Naive B cell (primary cell): ENCODE measurements around the gene CCDC148. TPM values are rescaled to one million over a fixed set of nuclear protein-coding genes. Genes with fewer than 3 reads are reported as not detected.
"Not testable (repeated sequence)": the region's sequence is repeated elsewhere in the genome, so short reads cannot be mapped to it uniquely, and the experiment has no call there.

ENCODE experiments used
- ATAC-seq, 2 donors: fragments of 150-1000 bp; cut with Tn5 transposase; 2 replicates each; pipeline ENCODE4 v1.10.0; 2021; ENCODE audit warnings: low read depth in 2 of 2, mild to moderate bottlenecking in 2 of 2, moderate library complexity in 2 of 2
- DNase-seq: peaks from one replicate; pipeline ENCODE4 v3.0.0; 2022
- H3K27ac Mint-ChIP-seq, 6 donors: one replicate each; pipeline ENCODE4 v1.8.0; 2020 to 2022; ENCODE audit warnings: mild to moderate bottlenecking in 6 of 6, mixed read lengths in 6 of 6, moderate library complexity in 5 of 6, inconsistent platforms in 2 of 6
- H3K27me3 Mint-ChIP-seq, 3 donors: one replicate each; pipeline ENCODE4 v1.8.0; 2021 to 2022; ENCODE audit warnings: mixed read lengths in 3 of 3, mild to moderate bottlenecking in 1 of 3
- H3K36me3 Mint-ChIP-seq, 2 donors: one replicate each; pipeline ENCODE4 v1.8.0; 2020 to 2022; ENCODE audit warnings: mixed read lengths in 2 of 2, inconsistent platforms in 1 of 2, mild to moderate bottlenecking in 1 of 2
- H3K4me1 Mint-ChIP-seq, 3 donors: one replicate each; pipeline ENCODE4 v1.8.0; 2020 to 2022; ENCODE audit warnings: mixed read lengths in 3 of 3, inconsistent platforms in 1 of 3, mild to moderate bottlenecking in 1 of 3, moderate library complexity in 1 of 3
- H3K4me3 Mint-ChIP-seq, 8 donors: one replicate each; pipeline ENCODE4 v1.8.0; 2020 to 2022; ENCODE audit warnings: mild to moderate bottlenecking in 8 of 8, mixed read lengths in 8 of 8, moderate library complexity in 8 of 8, inconsistent platforms in 2 of 8
- H3K9me3 Mint-ChIP-seq, 7 donors: one replicate each; pipeline ENCODE4 v1.8.0; 2020 to 2022; ENCODE audit warnings: mixed read lengths in 7 of 7, mild to moderate bottlenecking in 5 of 7, inconsistent platforms in 2 of 7, moderate library complexity in 1 of 7
- polyA plus RNA-seq, 6 donors: library from polyadenylated mRNA; unstranded; fragments of 300-500 nt; fragmentation: Illumina TruSeq; gene quantifications; one replicate each; pipeline ENCODE4 v1.2.3, GENCODE V29; 2021; ENCODE audit warnings: low read depth in 6 of 6

The CCDC148 gene
- polyA plus RNA-seq, 6 donors from 2014 or later: not detected

- Mint-ChIP-seq H3K9me3 (no peaks in the 10 kb centered on the region), H3K27ac (peak overlapping the region in 1 of 6 donors; percentile 48), H3K4me3 (no peak overlapping the region), H3K27me3 (no peaks in the 10 kb centered on the region), H3K4me1 (peaks cover 0 to 6% (median 3%) of the 10 kb centered on the region in 3 donors), H3K36me3 (no peaks in the 10 kb centered on the region)
- DNase-seq (no peak), ATAC-seq (no peak)
Observed at GRCh38 chr2:158489366-158490112, 33.0 kb upstream of the CCDC148 start.

- Mint-ChIP-seq H3K4me1 (peaks cover 0 to 6% (median 3%) of the 10 kb centered on the region in 3 donors), H3K27me3 (no peaks in the 10 kb centered on the region), H3K4me3 (no peak overlapping the region), H3K36me3 (no peaks in the 10 kb centered on the region), H3K27ac (peak overlapping the region in 1 of 6 donors; percentile 29), H3K9me3 (no peaks in the 10 kb centered on the region)
- ATAC-seq (no peak), DNase-seq (no peak)
Observed at GRCh38 chr2:158488442-158489216, 32.1 kb upstream of the CCDC148 start.

- Mint-ChIP-seq H3K27ac (peak overlapping the region in 1 of 6 donors; percentile 85), H3K4me3 (no peak overlapping the region), H3K27me3 (no peaks in the 10 kb centered on the region), H3K4me1 (peaks cover 0 to 6% (median 3%) of the 10 kb centered on the region in 3 donors), H3K36me3 (no peaks in the 10 kb centered on the region), H3K9me3 (no peaks in the 10 kb centered on the region)
- ATAC-seq: no peak
- DNase-seq: no peak
Observed at GRCh38 chr2:158487419-158487818, 30.9 kb upstream of the CCDC148 start.

- Mint-ChIP-seq H3K27me3 (no peaks in the 10 kb centered on the region), H3K36me3 (no peaks in the 10 kb centered on the region), H3K4me1 (peaks cover 0 to 6% (median 3%) of the 10 kb centered on the region in 3 donors), H3K9me3 (no peaks in the 10 kb centered on the region), H3K27ac (no peak overlapping the region), H3K4me3 (no peak overlapping the region)
- DNase-seq: no peak
- no peak for ATAC-seq
Observed at GRCh38 chr2:158486970-158487325, 30.4 kb upstream of the CCDC148 start.

GRCh38 chr2:158486150-158486969 lies 29.8 kb upstream of the CCDC148 start:
- no peaks in the 10 kb centered on the region for H3K9me3 Mint-ChIP-seq
- no peaks in the 10 kb centered on the region for H3K27me3 Mint-ChIP-seq
- no peak overlapping the region for H3K27ac Mint-ChIP-seq
- H3K36me3 Mint-ChIP-seq: no peaks in the 10 kb centered on the region
- no peak for ATAC-seq
- H3K4me1 Mint-ChIP-seq: peaks cover 0 to 6% (median 3%) of the 10 kb centered on the region in 3 donors
- no peak for DNase-seq
- no peak overlapping the region for H3K4me3 Mint-ChIP-seq

GRCh38 chr2:158484892-158485556 lies 28.5 kb upstream of the CCDC148 start:
- H3K27ac Mint-ChIP-seq: no peak overlapping the region
- H3K4me1 Mint-ChIP-seq: peaks cover 0 to 6% (median 3%) of the 10 kb centered on the region in 3 donors
- ATAC-seq (no peak), DNase-seq (no peak)
- H3K9me3 Mint-ChIP-seq: no peaks in the 10 kb centered on the region
- H3K27me3 Mint-ChIP-seq: no peaks in the 10 kb centered on the region
- no peaks in the 10 kb centered on the region for H3K36me3 Mint-ChIP-seq
- H3K4me3 Mint-ChIP-seq: no peak overlapping the region

- H3K9me3 Mint-ChIP-seq: no peaks in the 10 kb centered on the region
- ATAC-seq: no peak
- no peaks in the 10 kb centered on the region for H3K36me3 Mint-ChIP-seq
- peaks cover 0 to 4% (median 2%) of the 10 kb centered on the region in 3 donors for H3K4me1 Mint-ChIP-seq
- H3K27me3 Mint-ChIP-seq: no peaks in the 10 kb centered on the region
- peak overlapping the region in 1 of 6 donors; percentile 22 for H3K27ac Mint-ChIP-seq
- H3K4me3 Mint-ChIP-seq: no peak overlapping the region
- no peak for DNase-seq
Observed at GRCh38 chr2:158482594-158482993, 26.0 kb upstream of the CCDC148 start.

- DNase-seq (no peak), ATAC-seq (no peak)
- Mint-ChIP-seq H3K9me3 (no peaks in the 10 kb centered on the region), H3K4me3 (no peak overlapping the region), H3K27ac (no peak overlapping the region), H3K4me1 (peaks cover 4 to 11% (median 10%) of the 10 kb centered on the region in 3 donors), H3K36me3 (no peaks in the 10 kb centered on the region), H3K27me3 (no peaks in the 10 kb centered on the region)
Observed at GRCh38 chr2:158481116-158481515, 24.6 kb upstream of the CCDC148 start.

GRCh38 chr2:158478816-158479215 lies 22.3 kb upstream of the CCDC148 start:
- H3K27me3 Mint-ChIP-seq: no peaks in the 10 kb centered on the region
- peaks cover 4 to 11% (median 10%) of the 10 kb centered on the region in 3 donors for H3K4me1 Mint-ChIP-seq
- ATAC-seq (no peak), DNase-seq (no peak)
- H3K9me3 Mint-ChIP-seq: no peaks in the 10 kb centered on the region
- H3K27ac Mint-ChIP-seq: no peak overlapping the region
- H3K36me3 Mint-ChIP-seq: no peaks in the 10 kb centered on the region
- no peak overlapping the region for H3K4me3 Mint-ChIP-seq

- H3K27ac Mint-ChIP-seq: no peak overlapping the region
- no peak overlapping the region for H3K4me3 Mint-ChIP-seq
- peaks cover 4 to 11% (median 10%) of the 10 kb centered on the region in 3 donors for H3K4me1 Mint-ChIP-seq
- H3K36me3 Mint-ChIP-seq: no peaks in the 10 kb centered on the region
- H3K9me3 Mint-ChIP-seq: peaks cover 0 to 3% (median 2%) of the 10 kb centered on the region in 7 donors
- ATAC-seq: no peak
- H3K27me3 Mint-ChIP-seq: no peaks in the 10 kb centered on the region
- no peak for DNase-seq
Observed at GRCh38 chr2:158478237-158478636, 21.7 kb upstream of the CCDC148 start.

GRCh38 chr2:158477202-158477601 lies 20.6 kb upstream of the CCDC148 start:
- H3K27ac Mint-ChIP-seq: peak overlapping the region in 3 of 6 donors; percentile 22 to 46 (median 29)
- no peaks in the 10 kb centered on the region for H3K27me3 Mint-ChIP-seq
- peaks cover 0 to 8% (median 3%) of the 10 kb centered on the region in 7 donors for H3K9me3 Mint-ChIP-seq
- H3K36me3 Mint-ChIP-seq: no peaks in the 10 kb centered on the region
- H3K4me1 Mint-ChIP-seq: peaks cover 4 to 11% (median 10%) of the 10 kb centered on the region in 3 donors
- ATAC-seq (no peak), DNase-seq (no peak)
- no peak overlapping the region for H3K4me3 Mint-ChIP-seq

- not testable (repeated sequence) for H3K27me3 Mint-ChIP-seq, H3K36me3 Mint-ChIP-seq, ATAC-seq, H3K4me3 Mint-ChIP-seq, DNase-seq, H3K9me3 Mint-ChIP-seq
- Mint-ChIP-seq H3K4me1 (peaks cover 4 to 11% (median 10%) of the 10 kb centered on the region in 3 donors), H3K27ac (peak overlapping the region in 1 of 6 donors; percentile 33)
Observed at GRCh38 chr2:158474526-158475011, 18.0 kb upstream of the CCDC148 start.
